SH-SY5Y (cell line): Measurements from ENCODE around the gene ZNF724.

Experiments used
- GATA2 ChIP-seq: IDR thresholded peaks from 2 replicates; pipeline ENCODE4 v1.6.1; 2011; ENCODE audit warnings: mild to moderate bottlenecking, low read depth, low read length
- GATA3 ChIP-seq: IDR thresholded peaks from 2 replicates; pipeline ENCODE4 v1.6.1; 2011; ENCODE audit warnings: low read depth, mild to moderate bottlenecking, low read length, moderate library complexity

DNA sequence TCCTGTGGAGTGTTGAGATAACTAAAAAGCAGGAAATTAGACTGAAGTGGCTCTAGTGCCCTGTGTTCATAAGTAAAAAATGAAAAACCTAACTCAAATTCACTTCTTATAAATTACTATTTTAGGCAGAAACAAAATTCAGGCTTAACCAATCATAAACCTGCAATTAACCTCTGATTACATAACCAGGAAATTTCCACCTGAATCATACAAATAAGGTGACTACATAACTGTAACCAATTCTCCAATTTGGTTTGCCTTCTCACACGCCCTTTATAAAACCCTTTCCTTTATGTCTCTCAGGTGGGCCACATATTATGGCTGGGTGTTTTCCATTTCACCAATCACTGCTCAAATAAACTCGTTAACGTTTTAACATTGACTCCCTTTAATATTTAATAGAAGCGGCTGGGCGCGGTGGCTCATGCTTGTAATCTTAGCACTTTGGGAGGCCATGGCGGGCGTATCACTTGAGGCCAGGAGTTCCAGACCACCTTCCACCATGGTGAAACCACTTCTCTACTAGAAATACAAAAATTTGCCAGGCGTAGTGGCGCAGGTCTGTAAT is 22.9 kb upstream of the ZNF724 start:
- TF ChIP-seq GATA2 (no peak), GATA3 (no peak)
